Lower lobe of right lung (tissue), 2 donors: ENCODE data around the gene FAM222B. TPM values are rescaled to one million over a fixed set of nuclear protein-coding genes. Genes with fewer than 3 reads are reported as not detected.
"Not testable (repeated sequence)": the region's sequence is repeated elsewhere in the genome, so short reads cannot be mapped to it uniquely, and the experiment has no call there.

Experiments
- ATAC-seq, 2 donors: fragments of 200-7000 bp; cut with Tn5 transposase; one replicate each; pipeline ENCODE4 v1.9.1; 2020 to 2022; ENCODE audit warnings: mild to moderate bottlenecking in 2 of 2, moderate library complexity in 2 of 2
- DNase-seq: peaks from one replicate; pipeline ENCODE4 v3.0.0-alpha.2; 2020
- H3K27ac ChIP-seq: fragments of 200-600 bp; one replicate; pipeline ENCODE4 v1.8.0; 2022
- H3K27me3 ChIP-seq: fragments of 200-600 bp; one replicate; pipeline ENCODE4 v1.8.0; 2022; ENCODE audit warnings: low read depth
- H3K36me3 ChIP-seq: fragments of 200-600 bp; one replicate; pipeline ENCODE4 v1.8.0; 2022; ENCODE audit warnings: mild to moderate bottlenecking
- H3K4me1 ChIP-seq: fragments of 200-600 bp; one replicate; pipeline ENCODE4 v1.8.0; 2022
- H3K4me3 ChIP-seq: fragments of 200-600 bp; one replicate; pipeline ENCODE4 v1.8.0; 2022; ENCODE audit warnings: mild to moderate bottlenecking
- H3K9me3 ChIP-seq: fragments of 200-600 bp; one replicate; pipeline ENCODE4 v1.8.0; 2022
- intact Hi-C: fragments of 100-400 bp; cut with DNase I; formaldehyde crosslinking; loops from one replicate; pipeline ENCODE4 v1.11.0; 2022
- total RNA-seq: library from RNA; stranded (reverse); fragmentation: NEBNext Ultra II Directional; extraction: Animal tissue kit (Norgen Biotek cat#: 25700); gene quantifications from one replicate; pipeline ENCODE4 v1.2.1, GENCODE V29; 2021
- TF ChIP-seq, protein P1 (sequence below): fragments of 200-600 bp; IDR thresholded peaks from one replicate; pipeline ENCODE4 v1.8.0; 2022; ENCODE audit warnings: antibody characterized with exemption, mild to moderate bottlenecking
- donor health status: DM: no; HTN: yes; CAD: no; lungs with severe emphysema.

The FAM222B gene
- total RNA-seq, 1 donor from 2014 or later, result 21.7 TPM

DNA sequence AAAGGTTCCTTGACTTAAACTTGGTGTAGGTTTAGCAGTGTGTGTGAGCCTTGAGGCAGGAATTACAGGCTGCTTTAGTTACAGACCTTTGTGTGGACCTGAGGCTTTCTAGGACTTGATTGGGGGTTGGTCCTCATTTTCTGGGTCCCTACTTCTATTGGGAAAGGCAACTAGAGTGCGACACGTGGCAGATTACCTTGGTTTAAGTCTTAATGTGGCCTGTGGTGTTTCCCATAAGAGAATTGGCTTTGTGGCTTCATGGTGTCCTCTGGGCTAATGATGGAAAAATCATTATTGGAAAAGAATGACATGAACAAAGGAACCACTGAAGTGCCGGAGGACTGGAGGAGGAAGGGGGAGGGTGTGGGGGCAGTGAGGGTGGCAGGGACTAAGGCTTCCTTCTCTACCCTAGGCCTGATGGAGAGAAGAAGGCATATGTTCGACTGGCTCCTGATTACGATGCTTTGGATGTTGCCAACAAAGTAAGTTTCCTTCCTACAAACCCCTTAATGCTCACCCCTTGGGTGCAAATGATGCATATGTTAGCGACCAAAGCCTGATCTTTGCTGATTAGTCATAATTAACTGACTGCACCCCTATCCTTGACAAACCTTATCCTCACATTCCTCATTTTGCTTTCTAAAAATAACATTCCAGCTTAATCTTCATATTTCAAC, 119.3 kb downstream of the FAM222B start:
- DNase-seq (no peak), ATAC-seq (no peak)
- Histone ChIP-seq H3K4me3 (no peak overlapping the region), H3K27me3 (no peaks in the 10 kb centered on the region), H3K4me1 (peaks cover 79% of the 10 kb centered on the region), H3K36me3 (peaks cover 39% of the 10 kb centered on the region), H3K9me3 (no peaks in the 10 kb centered on the region), H3K27ac (peak overlapping the region; percentile 4)
- TF ChIP-seq, protein P1, sequence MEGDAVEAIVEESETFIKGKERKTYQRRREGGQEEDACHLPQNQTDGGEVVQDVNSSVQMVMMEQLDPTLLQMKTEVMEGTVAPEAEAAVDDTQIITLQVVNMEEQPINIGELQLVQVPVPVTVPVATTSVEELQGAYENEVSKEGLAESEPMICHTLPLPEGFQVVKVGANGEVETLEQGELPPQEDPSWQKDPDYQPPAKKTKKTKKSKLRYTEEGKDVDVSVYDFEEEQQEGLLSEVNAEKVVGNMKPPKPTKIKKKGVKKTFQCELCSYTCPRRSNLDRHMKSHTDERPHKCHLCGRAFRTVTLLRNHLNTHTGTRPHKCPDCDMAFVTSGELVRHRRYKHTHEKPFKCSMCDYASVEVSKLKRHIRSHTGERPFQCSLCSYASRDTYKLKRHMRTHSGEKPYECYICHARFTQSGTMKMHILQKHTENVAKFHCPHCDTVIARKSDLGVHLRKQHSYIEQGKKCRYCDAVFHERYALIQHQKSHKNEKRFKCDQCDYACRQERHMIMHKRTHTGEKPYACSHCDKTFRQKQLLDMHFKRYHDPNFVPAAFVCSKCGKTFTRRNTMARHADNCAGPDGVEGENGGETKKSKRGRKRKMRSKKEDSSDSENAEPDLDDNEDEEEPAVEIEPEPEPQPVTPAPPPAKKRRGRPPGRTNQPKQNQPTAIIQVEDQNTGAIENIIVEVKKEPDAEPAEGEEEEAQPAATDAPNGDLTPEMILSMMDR, result no peak
- intact Hi-C loops, result no loop called here

DNA sequence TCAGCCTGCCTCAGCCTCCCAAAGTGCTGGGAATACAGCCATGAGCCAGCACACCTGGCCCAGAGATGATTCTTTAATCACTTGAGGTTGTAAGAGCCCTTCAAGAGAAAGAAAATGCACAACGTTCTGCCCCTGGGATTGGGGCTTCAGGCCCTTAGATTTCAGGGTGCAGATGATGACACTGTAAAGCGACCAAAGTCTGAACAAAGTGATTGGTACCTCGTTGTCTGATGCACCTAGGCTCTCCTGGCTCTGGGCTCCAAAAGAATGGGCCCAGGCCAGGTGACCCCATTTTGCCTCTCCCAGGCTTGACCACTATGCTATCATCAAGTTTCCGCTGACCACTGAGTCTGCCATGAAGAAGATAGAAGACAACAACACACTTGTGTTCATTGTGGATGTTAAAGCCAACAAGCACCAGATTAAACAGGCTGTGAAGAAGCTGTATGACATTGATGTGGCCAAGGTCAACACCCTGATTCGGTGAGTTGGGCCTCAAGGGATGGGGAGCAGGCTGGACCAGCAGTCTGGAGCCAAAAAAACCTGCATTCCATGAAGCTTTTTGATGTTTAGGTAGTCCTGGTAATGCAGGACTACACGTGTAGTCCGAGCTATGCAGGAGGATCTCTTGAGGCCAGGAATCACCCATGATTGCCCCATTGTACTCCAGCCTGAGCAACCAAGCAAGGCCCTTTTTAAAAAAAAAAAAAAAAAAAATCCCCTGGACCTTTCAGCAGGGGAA, 120.0 kb downstream of the FAM222B start:
- TF ChIP-seq, protein P1, result no peak
- Histone ChIP-seq H3K36me3 (peaks cover 39% of the 10 kb centered on the region), H3K27ac (no peak overlapping the region), H3K9me3 (no peaks in the 10 kb centered on the region), H3K4me3 (peak overlapping the region; percentile 96), H3K27me3 (no peaks in the 10 kb centered on the region), H3K4me1 (peaks cover 79% of the 10 kb centered on the region)
- intact Hi-C loops, result no loop called here
- ATAC-seq, result no peak
- no peak for DNase-seq

DNA sequence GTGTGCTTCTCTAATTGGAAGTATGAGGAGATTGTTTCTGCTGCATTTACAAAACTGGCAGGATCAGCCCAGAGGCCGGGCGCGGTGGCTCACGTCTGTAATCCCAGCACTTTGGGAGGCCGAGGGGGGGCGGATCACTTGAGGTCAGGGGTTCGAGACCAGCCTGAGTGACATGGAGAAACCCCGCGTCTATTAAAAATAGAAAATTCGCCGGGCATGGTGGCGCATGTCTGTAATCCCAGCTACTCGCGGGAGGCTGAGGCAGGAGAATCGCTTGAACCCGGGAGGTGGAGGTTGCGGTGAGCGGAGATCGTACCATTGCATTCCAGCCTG, 121.6 kb downstream of the FAM222B start:
- peaks cover 85% of the 10 kb centered on the region for H3K4me1 ChIP-seq
- peak overlapping the region; percentile 96 for H3K4me3 ChIP-seq
- H3K27me3 ChIP-seq, H3K27ac ChIP-seq, DNase-seq, ATAC-seq, H3K9me3 ChIP-seq, intact Hi-C loops: not testable (repeated sequence)
- H3K36me3 ChIP-seq, result peaks cover 39% of the 10 kb centered on the region

DNA sequence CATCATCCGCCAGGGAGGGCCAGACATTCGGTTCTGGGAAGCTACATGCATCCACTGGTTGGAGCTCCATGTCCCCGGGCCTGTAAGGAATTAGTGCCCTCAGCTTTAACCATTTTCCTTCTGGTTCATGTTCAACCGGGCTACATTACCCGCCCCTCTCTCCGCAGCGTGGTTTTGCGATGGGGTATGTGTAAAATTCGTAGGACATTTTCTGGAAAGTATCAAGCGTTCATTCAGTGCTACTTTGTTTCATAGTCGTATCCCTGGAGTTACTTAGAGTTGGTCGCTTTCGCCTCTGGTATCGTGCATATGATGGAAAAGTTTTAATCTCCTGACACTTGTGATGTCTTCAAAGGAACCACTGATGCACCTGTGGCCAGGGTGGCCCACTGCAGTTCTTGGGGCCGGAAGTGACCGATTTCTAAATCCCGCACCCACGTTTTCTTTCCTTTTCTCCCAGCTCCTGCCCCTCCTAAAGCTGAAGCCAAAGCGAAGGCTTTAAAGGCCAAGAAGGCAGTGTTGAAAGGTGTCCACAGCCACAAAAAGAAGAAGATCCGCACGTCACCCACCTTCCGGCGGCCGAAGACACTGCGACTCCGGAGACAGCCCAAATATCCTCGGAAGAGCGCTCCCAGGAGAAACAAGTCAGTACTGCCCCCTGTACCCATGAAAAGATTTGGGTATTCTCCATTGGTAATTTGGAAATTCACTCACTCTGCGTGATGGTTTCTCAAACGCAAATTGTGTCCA, 122.2 kb downstream of the FAM222B start:
- H3K36me3 ChIP-seq, result peaks cover 44% of the 10 kb centered on the region
- no peaks in the 10 kb centered on the region for H3K9me3 ChIP-seq
- peak overlapping the region; percentile 90 for H3K27ac ChIP-seq
- no peaks in the 10 kb centered on the region for H3K27me3 ChIP-seq
- H3K4me1 ChIP-seq, result peaks cover 80% of the 10 kb centered on the region
- DNase-seq (no peak), ATAC-seq (no peak)
- TF ChIP-seq, protein P1, result no peak
- intact Hi-C loops, result no loop called here
- H3K4me3 ChIP-seq, result peak overlapping the region; percentile 96

DNA sequence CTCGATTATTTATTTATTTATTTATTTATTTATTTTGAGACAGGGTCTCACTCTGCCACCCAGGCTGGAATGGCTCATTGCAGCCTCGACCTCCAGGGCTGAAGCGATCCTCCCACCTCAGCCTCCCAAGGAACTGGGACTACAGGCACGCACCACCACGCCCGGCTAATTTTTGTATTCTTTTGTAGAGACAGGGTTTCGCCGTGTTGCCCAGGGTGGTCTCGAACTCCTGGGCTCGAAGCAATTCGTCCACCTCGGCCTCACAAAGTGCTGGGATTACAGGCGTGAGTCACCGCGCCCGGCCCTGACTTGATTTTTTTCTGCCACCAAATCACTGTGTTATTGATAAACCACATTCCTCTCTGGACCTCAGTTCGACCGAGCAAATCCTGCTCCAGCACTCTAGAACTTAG, 123.6 kb downstream of the FAM222B start:
- intact Hi-C loops, result no loop called here
- H3K27me3 ChIP-seq, result no peaks in the 10 kb centered on the region
- H3K4me3 ChIP-seq, result peak overlapping the region; percentile 96
- H3K27ac ChIP-seq, result peak overlapping the region; percentile 90
- peaks cover 66% of the 10 kb centered on the region for H3K4me1 ChIP-seq
- DNase-seq (no peak), ATAC-seq (no peak)
- peaks cover 50% of the 10 kb centered on the region for H3K36me3 ChIP-seq
- no peaks in the 10 kb centered on the region for H3K9me3 ChIP-seq
- TF ChIP-seq, protein P1, result no peak
